Retinal pigment epithelial cell (primary cell): Measurements from ENCODE around the gene CD99L2.
"Not testable (repeated sequence)": the region's sequence is repeated elsewhere in the genome, so short reads cannot be mapped to it uniquely, and the experiment has no call there.

Source experiments
- DNase-seq: peaks from one replicate; pipeline ENCODE4 v3.0.0-alpha.2; 2010; ENCODE audit warnings: low read depth
- H3K4me3 ChIP-seq: 2 replicates; pipeline ENCODE4 v1.5.1; 2011; ENCODE audit warnings: mild to moderate bottlenecking, low read length, control low read depth, moderate library complexity
- CTCF ChIP-seq: conservative IDR thresholded peaks from 2 replicates; pipeline ENCODE4 v1.5.1; 2011; ENCODE audit warnings: low read depth, low read length, control low read depth, inconsistent platforms

The CD99L2 gene

GRCh38 chrX:150833454-150834056, 64.9 kb downstream of the CD99L2 start:
- no peak for DNase-seq
- TF ChIP-seq CTCF: no peak
- H3K4me3 ChIP-seq: no peak overlapping the region

GRCh38 chrX:150831863-150832262, 66.6 kb downstream of the CD99L2 start:
- TF ChIP-seq CTCF: no peak
- no peak for DNase-seq
- no peak overlapping the region for H3K4me3 ChIP-seq

- H3K4me3 ChIP-seq: no peak overlapping the region
- DNase-seq: no peak
- no peak for TF ChIP-seq CTCF
Observed at GRCh38 chrX:150828785-150829184, 69.7 kb downstream of the CD99L2 start.

- not testable (repeated sequence) for DNase-seq, H3K4me3 ChIP-seq
Observed at GRCh38 chrX:150824352-150824751, 74.1 kb downstream of the CD99L2 start.

GRCh38 chrX:150823826-150824225, 74.6 kb downstream of the CD99L2 start:
- not testable (repeated sequence) for DNase-seq, H3K4me3 ChIP-seq

- H3K4me3 ChIP-seq: no peak overlapping the region
- no peak for DNase-seq
- no peak for TF ChIP-seq CTCF
Observed at GRCh38 chrX:150821971-150822370, 76.5 kb downstream of the CD99L2 start.

- DNase-seq: no peak
- no peak for TF ChIP-seq CTCF
- H3K4me3 ChIP-seq: no peak overlapping the region
Observed at GRCh38 chrX:150813922-150814321, 84.5 kb downstream of the CD99L2 start.

- no peak overlapping the region for H3K4me3 ChIP-seq
- DNase-seq: no peak
- no peak for TF ChIP-seq CTCF
Observed at GRCh38 chrX:150806827-150807226, 91.6 kb downstream of the CD99L2 start.
